Astrocyte of the spinal cord (primary cell): ENCODE data around the gene DCDC1.
"Not testable (repeated sequence)": the region's sequence is repeated elsewhere in the genome, so short reads cannot be mapped to it uniquely, and the experiment has no call there.

Source experiments
- DNase-seq: peaks from one replicate; pipeline ENCODE4 v3.0.0; 2011; ENCODE audit warnings: low read depth, low spot score
- H3K4me3 ChIP-seq: 2 replicates; pipeline ENCODE4 v1.5.1; 2011; ENCODE audit warnings: low read depth, mild to moderate bottlenecking, low read length, moderate library complexity
- in situ Hi-C: cut with HindIII; loops from 2 replicates; pipeline ENCODE4 v1.10.0; 2017; ENCODE audit warnings: low sequenced_read_pairs
- TF ChIP-seq, protein P1 (sequence below): IDR thresholded peaks from 2 replicates; pipeline ENCODE4 v1.5.1; 2012; ENCODE audit warnings: low read depth, mild to moderate bottlenecking, low read length, inconsistent platforms

Gene DCDC1

GRCh38 chr11:30960387-30960992 is 409.0 kb downstream of the DCDC1 start:
- in situ Hi-C loops = no loop called here
- TF ChIP-seq, protein P1, sequence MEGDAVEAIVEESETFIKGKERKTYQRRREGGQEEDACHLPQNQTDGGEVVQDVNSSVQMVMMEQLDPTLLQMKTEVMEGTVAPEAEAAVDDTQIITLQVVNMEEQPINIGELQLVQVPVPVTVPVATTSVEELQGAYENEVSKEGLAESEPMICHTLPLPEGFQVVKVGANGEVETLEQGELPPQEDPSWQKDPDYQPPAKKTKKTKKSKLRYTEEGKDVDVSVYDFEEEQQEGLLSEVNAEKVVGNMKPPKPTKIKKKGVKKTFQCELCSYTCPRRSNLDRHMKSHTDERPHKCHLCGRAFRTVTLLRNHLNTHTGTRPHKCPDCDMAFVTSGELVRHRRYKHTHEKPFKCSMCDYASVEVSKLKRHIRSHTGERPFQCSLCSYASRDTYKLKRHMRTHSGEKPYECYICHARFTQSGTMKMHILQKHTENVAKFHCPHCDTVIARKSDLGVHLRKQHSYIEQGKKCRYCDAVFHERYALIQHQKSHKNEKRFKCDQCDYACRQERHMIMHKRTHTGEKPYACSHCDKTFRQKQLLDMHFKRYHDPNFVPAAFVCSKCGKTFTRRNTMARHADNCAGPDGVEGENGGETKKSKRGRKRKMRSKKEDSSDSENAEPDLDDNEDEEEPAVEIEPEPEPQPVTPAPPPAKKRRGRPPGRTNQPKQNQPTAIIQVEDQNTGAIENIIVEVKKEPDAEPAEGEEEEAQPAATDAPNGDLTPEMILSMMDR = peak; percentile 57
- no peak overlapping the region for H3K4me3 ChIP-seq
- DNase-seq = peak; percentile 54

DNA sequence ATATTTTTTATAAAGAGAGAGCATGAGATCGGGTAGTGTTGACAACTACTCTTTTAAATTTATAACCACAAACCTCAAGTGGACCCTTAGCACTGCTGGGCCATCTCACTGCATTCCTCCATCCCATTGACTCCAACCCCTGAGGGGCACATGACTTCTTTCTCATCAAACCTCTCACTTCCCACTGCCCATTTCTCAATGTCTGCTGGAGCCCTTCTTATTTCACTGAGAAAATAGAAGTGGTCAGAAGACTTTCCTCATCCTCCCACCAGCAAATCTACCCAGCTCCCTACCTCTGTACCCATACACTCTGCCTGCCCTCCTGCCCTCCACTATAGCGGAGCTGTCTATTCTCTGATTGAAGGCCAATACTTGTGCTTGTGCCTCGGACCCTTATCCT is 412.8 kb downstream of the DCDC1 start:
- no peak for DNase-seq
- H3K4me3 ChIP-seq = no peak overlapping the region
- in situ Hi-C loops = no loop called here
- TF ChIP-seq, protein P1 = no peak

GRCh38 chr11:30949838-30950237 is 419.7 kb downstream of the DCDC1 start:
- DNase-seq = no peak
- TF ChIP-seq, protein P1 = no peak
- in situ Hi-C loops = no loop called here
- no peak overlapping the region for H3K4me3 ChIP-seq

DNA sequence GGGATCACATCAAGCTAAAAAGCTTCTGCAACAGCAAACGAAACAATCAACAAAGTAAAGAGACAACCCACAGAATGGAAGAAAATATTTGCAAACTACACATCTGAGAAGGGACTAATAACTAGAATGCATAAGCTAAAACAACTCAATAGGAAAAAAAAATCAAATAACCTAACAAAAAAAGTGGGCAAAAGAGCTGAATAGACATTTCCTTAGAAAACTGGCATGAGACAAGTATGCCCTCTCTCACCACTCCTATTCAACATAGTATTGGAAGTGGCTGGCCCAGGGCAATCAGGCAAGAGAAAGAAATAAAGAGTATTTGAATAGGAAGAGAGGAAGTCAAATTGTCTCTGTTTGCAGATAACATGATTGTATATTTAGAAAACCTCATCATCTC is 421.8 kb downstream of the DCDC1 start:
- DNase-seq, in situ Hi-C loops, H3K4me3 ChIP-seq: not testable (repeated sequence)

- H3K4me3 ChIP-seq = no peak overlapping the region
- peak; percentile 15 for DNase-seq
- in situ Hi-C loops = no loop called here
- TF ChIP-seq, protein P1 = no peak
Observed at GRCh38 chr11:30938810-30939209, 430.7 kb downstream of the DCDC1 start.

- no peak for DNase-seq
- H3K4me3 ChIP-seq = no peak overlapping the region
- TF ChIP-seq, protein P1 = no peak
- in situ Hi-C loops = no loop called here
Observed at GRCh38 chr11:30938171-30938570, 431.4 kb downstream of the DCDC1 start.

DNA sequence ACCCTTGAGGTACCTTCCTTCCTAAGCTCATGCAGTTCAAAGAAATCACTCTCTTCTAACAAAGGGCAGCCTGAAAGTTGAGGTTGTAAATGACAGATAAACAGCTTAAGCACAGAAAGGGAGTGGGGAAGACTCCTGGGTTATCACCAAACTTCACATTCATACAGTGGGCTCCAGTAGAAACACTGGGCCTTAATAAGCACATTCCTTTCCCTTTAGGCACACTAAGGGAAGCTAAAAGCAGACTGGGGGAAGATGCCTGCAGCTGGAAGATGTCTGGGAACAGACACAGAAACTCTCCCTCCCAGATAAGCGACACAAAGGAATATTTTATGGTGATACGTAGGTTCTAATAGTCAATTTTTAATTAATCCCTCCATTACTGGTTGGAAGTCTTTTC is 433.0 kb downstream of the DCDC1 start:
- DNase-seq = no peak
- in situ Hi-C loops = no loop called here
- TF ChIP-seq, protein P1 = no peak
- no peak overlapping the region for H3K4me3 ChIP-seq
